ENCODE measurements around the gene TLX2. TPM values are rescaled to one million over a fixed set of nuclear protein-coding genes. Genes with fewer than 3 reads are reported as not detected.
A peak's percentile ranks its signal among the peaks of the same experiment; 100 is the strongest.

The TLX2 gene
- total and polyA plus RNA-seq, 2 of the 13 experiments (the other 11 are each of a cell fraction or from before 2014, with no cell fraction given): 0.05 to 0.20 TPM

- peak; percentile 14; the same call in 1 of the 2 replicates for TF ChIP-seq THRA (CRISPR knock-in tag; IDR thresholded peaks at IDR 0.05; ENCODE audit: borderline replicate concordance)
- TF ChIP-seq, protein P1, sequence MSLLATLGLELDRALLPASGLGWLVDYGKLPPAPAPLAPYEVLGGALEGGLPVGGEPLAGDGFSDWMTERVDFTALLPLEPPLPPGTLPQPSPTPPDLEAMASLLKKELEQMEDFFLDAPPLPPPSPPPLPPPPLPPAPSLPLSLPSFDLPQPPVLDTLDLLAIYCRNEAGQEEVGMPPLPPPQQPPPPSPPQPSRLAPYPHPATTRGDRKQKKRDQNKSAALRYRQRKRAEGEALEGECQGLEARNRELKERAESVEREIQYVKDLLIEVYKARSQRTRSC (CRISPR knock-in tag; IDR thresholded peaks at IDR 0.05; ENCODE audit: low read depth): 0 out of 2 replicates have a peak, but pooled peaks have one; percentile 13
- TF ChIP-seq, protein P2, sequence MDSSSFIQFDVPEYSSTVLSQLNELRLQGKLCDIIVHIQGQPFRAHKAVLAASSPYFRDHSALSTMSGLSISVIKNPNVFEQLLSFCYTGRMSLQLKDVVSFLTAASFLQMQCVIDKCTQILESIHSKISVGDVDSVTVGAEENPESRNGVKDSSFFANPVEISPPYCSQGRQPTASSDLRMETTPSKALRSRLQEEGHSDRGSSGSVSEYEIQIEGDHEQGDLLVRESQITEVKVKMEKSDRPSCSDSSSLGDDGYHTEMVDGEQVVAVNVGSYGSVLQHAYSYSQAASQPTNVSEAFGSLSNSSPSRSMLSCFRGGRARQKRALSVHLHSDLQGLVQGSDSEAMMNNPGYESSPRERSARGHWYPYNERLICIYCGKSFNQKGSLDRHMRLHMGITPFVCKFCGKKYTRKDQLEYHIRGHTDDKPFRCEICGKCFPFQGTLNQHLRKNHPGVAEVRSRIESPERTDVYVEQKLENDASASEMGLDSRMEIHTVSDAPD (CRISPR knock-in tag; IDR thresholded peaks at IDR 0.05): 0 out of 2 replicates have a peak, but pooled peaks have one; percentile 6
- TF ChIP-seq ZC3H13 (CRISPR knock-in tag; IDR thresholded peaks at IDR 0.05): peak; percentile 70; the same call in 1 of the 2 replicates
- TF ChIP-seq RBM22 (optimal IDR thresholded peaks at IDR 0.05; ENCODE audit: low read length): peak; percentile 70
- TF ChIP-seq SSRP1 (CRISPR knock-in tag; IDR thresholded peaks at IDR 0.05): peak; percentile 66
- TF ChIP-seq ZNF879 (CRISPR knock-in tag; IDR thresholded peaks at IDR 0.05): 0 out of 2 replicates have a peak, but pooled peaks have one; percentile 31
- TF ChIP-seq GTF3A (CRISPR knock-in tag; conservative IDR thresholded peaks at IDR 0.05): no peak
- TF ChIP-seq BORCS8-MEF2B (CRISPR knock-in tag; IDR thresholded peaks at IDR 0.05): peak; percentile 62; the same call in 1 of the 2 replicates
- no peak for TF ChIP-seq KAT8 (CRISPR knock-in tag; IDR thresholded peaks at IDR 0.05)
- no peak for TF ChIP-seq LCORL (IDR thresholded peaks at IDR 0.05)
- peak; percentile 74; the same call in 1 of the 2 replicates for TF ChIP-seq LCORL (CRISPR knock-in tag; IDR thresholded peaks at IDR 0.05)
- TF ChIP-seq TRAFD1 (CRISPR knock-in tag; IDR thresholded peaks at IDR 0.05; ENCODE audit: borderline replicate concordance): no peak
- TF ChIP-seq, protein P3, sequence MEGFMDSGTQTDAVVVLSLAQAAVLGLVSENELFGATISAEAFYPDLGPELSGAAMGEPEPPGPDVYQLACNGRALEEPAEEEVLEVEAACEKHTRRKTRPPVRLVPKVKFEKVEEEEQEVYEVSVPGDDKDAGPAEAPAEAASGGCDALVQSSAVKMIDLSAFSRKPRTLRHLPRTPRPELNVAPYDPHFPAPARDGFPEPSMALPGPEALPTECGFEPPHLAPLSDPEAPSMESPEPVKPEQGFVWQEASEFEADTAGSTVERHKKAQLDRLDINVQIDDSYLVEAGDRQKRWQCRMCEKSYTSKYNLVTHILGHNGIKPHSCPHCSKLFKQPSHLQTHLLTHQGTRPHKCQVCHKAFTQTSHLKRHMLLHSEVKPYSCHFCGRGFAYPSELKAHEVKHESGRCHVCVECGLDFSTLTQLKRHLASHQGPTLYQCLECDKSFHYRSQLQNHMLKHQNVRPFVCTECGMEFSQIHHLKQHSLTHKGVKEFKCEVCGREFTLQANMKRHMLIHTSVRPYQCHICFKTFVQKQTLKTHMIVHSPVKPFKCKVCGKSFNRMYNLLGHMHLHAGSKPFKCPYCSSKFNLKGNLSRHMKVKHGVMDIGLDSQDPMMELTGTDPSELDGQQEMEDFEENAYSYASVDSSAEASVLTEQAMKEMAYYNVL (CRISPR knock-in tag; IDR thresholded peaks at IDR 0.05; ENCODE audit: borderline replicate concordance): 0 out of 2 replicates have a peak, but pooled peaks have one; percentile 8
- 0 out of 2 replicates have a peak, but pooled peaks have one; percentile 58 for TF ChIP-seq DNMT3B (CRISPR knock-in tag; conservative IDR thresholded peaks at IDR 0.05)
- TF ChIP-seq, protein P4, sequence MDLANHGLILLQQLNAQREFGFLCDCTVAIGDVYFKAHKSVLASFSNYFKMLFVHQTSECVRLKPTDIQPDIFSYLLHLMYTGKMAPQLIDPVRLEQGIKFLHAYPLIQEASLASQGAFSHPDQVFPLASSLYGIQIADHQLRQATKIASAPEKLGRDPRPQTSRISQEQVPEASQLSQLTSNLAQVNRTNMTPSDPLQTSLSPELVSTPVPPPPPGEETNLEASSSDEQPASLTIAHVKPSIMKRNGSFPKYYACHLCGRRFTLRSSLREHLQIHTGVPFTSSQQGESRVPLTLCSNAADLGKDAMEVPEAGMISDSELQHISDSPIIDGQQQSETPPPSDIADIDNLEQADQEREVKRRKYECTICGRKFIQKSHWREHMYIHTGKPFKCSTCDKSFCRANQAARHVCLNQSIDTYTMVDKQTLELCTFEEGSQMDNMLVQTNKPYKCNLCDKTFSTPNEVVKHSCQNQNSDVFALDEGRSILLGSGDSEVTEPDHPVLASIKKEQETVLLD (CRISPR knock-in tag; IDR thresholded peaks at IDR 0.05; ENCODE audit: low read depth): no peak
- no peak for TF ChIP-seq KMT2B (CRISPR knock-in tag; IDR thresholded peaks at IDR 0.05)
- TF ChIP-seq POLR2G (IDR thresholded peaks at IDR 0.05; ENCODE audit: low read depth, low read length): peak; percentile 44; the same call in 1 of the 2 replicates
- TF ChIP-seq ZNF292 (CRISPR knock-in tag; IDR thresholded peaks at IDR 0.05; ENCODE audit: borderline replicate concordance, low read depth): no peak
- TF ChIP-seq HES4 (CRISPR knock-in tag; IDR thresholded peaks at IDR 0.05; ENCODE audit: borderline replicate concordance): 0 out of 2 replicates have a peak, but pooled peaks have one; percentile 13
Observed at GRCh38 chr2:74501335-74502071, 12.7 kb upstream of the TLX2 start (continued).

Measured in HepG2 (cell line).